ENCODE data around the gene POR. TPM values are rescaled to one million over a fixed set of nuclear protein-coding genes. Genes with fewer than 3 reads are reported as not detected.

The POR gene
- total RNA-seq, 1 donor from 2014 or later, result 236 TPM

- Histone ChIP-seq H3K27ac (no peak overlapping the region), H3K36me3 (peaks cover 7 to 23% of the 10 kb centered on the region in 2 donors), H3K4me1 (peaks cover 9 to 12% of the 10 kb centered on the region in 2 donors), H3K4me3 (no peak overlapping the region), H3K9me3 (no peaks in the 10 kb centered on the region), H3K27me3 (no peaks in the 10 kb centered on the region)
- DNase-seq (ENCODE audit: low spot score in 2 of 2), result no peak
- TF ChIP-seq CTCF (IDR thresholded peaks at IDR 0.05), result no peak
- intact Hi-C loops (cut with DNase I), result no loop called here
Measured at GRCh38 chr7:75971309-75971960, 56.5 kb downstream of the POR start.

DNA sequence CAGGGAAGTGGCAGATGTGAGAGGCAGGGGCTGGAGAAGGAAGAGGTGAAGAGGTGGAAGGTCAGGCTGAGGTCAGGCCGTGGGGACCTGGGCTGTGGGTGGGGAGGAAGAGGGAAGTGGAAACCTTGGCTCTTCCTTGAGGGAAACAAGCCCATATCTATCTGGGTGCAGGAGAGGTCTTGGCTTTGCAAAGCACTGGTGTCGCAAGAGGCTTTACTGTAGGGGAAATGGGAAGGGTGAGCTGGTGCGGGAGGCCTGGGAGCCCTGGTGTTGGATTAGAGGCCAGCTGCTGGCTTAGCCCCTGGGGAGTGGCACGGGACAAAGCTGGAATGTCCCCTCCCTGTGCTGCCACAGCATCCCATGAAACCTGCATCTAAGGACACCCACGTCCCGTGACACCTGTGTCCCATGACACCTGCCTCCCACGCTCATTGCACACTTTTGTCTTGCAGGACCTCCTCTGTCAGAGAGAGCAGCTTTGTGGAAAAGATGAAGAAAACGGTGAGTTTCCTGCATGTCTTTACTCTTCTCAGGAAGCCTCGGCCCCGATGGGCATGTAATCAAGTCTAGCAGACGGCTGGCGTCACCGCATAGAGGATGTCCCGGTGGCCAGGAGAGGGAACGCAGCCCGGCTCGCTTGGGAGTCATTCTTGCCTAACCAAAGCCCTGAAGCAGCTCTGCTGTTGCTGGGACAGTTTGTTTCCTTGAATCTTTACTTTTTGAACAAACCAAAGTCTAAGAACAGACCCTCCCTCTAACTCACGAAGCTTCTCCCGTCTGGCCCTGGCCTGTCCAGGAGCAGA, 57.2 kb downstream of the POR start:
- peaks cover 6 to 10% of the 10 kb centered on the region in 2 donors for H3K4me1 ChIP-seq
- peak in 1 of 2 donors; percentile 77 for DNase-seq (ENCODE audit: low spot score in 2 of 2)
- no peak overlapping the region for H3K27ac ChIP-seq

DNA sequence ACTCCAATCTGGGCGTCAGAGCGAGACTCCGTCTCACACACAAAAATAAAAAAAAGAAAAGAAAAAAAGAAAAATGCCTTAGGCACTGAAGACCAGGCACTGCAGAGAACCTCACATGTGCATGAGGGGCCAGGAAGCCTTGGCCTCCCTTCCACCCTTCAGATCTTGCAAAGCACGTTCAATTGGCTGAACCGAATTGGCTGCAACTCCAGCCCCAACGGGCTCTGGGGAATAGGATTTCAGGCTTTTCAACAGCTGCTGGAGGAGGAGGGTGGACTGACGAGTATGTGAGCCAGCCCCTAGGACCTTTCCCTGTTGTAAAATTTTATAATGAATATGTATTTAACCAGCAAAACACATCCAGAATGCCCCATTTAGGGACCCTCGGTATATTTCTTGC, 62.8 kb downstream of the POR start:
- Histone ChIP-seq H3K9me3 (no peaks in the 10 kb centered on the region), H3K36me3 (peaks cover 38 to 51% of the 10 kb centered on the region in 2 donors), H3K27ac (no peak overlapping the region), H3K27me3 (no peaks in the 10 kb centered on the region), H3K4me3 (no peak overlapping the region), H3K4me1 (no peaks in the 10 kb centered on the region)
- DNase-seq (ENCODE audit: low spot score in 2 of 2), result peak in 1 of 2 donors; percentile 79
- no peak for TF ChIP-seq CTCF (IDR thresholded peaks at IDR 0.05)
- intact Hi-C loops (cut with DNase I), result no loop called here

More for the DNA sequence above, 57.2 kb downstream of the POR start:
- H3K9me3 ChIP-seq, result no peaks in the 10 kb centered on the region
- intact Hi-C loops (cut with DNase I), result no loop called here
- H3K27me3 ChIP-seq, result no peaks in the 10 kb centered on the region
- TF ChIP-seq CTCF (IDR thresholded peaks at IDR 0.05), result no peak
- no peak overlapping the region for H3K4me3 ChIP-seq
- peaks cover 7 to 23% of the 10 kb centered on the region in 2 donors for H3K36me3 ChIP-seq

DNA sequence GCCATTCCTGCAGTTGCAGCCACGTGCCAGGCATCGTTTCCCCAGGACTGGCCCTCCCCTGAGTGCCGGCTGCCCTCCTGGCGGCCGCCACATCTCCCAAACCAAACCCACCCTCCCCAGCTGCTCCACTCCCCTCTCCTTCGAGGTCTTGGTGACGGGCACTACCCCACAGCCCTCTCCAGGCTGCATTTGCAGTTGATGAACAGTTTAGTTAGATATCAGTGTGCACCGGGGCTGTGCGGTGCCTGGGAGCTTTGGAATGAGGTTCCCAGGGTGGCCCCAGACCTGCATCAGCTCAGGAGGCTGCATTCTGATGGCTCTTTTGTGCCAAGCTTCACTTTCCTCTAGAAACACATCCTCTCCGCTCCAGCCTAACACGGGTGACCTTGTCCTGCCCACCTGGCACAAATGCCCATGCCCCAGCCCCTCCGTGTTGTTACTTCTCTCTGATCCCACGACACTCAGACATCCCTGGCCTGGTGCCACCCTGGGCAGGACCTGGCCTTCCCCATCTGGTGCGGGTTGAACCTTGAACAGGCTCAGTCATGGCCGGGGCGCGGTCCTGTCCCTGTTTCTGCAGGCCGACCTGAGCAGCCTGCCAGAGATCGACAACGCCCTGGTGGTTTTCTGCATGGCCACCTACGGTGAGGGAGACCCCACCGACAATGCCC, 64.9 kb downstream of the POR start:
- DNase-seq (ENCODE audit: low spot score in 2 of 2), result peak in 1 of 2 donors; percentile 64
- peaks cover 50 to 61% of the 10 kb centered on the region in 2 donors for H3K36me3 ChIP-seq
- H3K9me3 ChIP-seq, result no peaks in the 10 kb centered on the region
- H3K27me3 ChIP-seq, result no peaks in the 10 kb centered on the region
- intact Hi-C loops (cut with DNase I), result no loop called here
- H3K27ac ChIP-seq, result peak overlapping the region in 1 of 2 donors; percentile 42
- no peak for TF ChIP-seq CTCF (IDR thresholded peaks at IDR 0.05)
- H3K4me1 ChIP-seq, result no peaks in the 10 kb centered on the region
- H3K4me3 ChIP-seq, result no peak overlapping the region

DNA sequence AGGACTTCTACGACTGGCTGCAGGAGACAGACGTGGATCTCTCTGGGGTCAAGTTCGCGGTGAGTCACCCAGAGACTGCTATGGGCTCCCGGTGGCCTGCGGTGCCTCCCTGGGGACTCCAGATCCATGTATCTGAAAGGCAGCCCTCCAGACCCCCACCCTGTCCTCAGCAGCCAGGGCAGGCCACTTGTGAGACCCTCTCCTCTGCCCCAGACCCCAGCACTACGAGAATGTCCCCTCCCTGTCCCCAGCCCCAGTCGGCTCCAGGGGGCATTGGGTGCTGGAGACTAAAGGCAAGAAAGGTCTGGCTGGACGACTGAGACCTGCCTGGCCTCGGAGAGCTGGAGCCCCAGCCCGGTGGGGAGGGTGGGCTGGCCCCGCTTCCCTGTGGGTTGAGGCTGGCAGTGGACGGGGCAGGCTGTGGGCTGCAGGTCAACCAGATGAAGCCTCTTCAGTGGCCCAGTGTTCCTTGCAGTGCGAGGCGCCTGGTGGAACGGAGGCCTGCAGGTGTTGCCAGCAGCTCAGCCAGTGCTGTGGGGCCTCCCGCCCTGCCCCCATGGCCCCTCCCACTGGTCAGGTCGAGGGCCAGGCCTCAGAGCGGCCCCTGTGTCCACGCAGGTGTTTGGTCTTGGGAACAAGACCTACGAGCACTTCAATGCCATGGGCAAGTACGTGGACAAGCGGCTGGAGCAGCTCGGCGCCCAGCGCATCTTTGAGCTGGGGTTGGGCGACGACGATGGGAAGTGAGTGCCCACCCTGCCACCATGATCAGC, 65.7 kb downstream of the POR start:
- H3K27me3 ChIP-seq, result no peaks in the 10 kb centered on the region
- H3K4me1 ChIP-seq, result no peaks in the 10 kb centered on the region
- H3K4me3 ChIP-seq, result no peak overlapping the region
- TF ChIP-seq CTCF (IDR thresholded peaks at IDR 0.05), result no peak
- peaks cover 57 to 64% of the 10 kb centered on the region in 2 donors for H3K36me3 ChIP-seq
- H3K27ac ChIP-seq, result peak overlapping the region in 1 of 2 donors; percentile 42
- no peaks in the 10 kb centered on the region for H3K9me3 ChIP-seq
- intact Hi-C loops (cut with DNase I), result no loop called here
- DNase-seq (ENCODE audit: low spot score in 2 of 2), result peak in 1 of 2 donors; percentile 64
